NT2/D1 (cell line): ENCODE measurements around the gene KCNT1.

Experiments
- SUZ12 ChIP-seq: IDR thresholded peaks from 2 replicates; pipeline ENCODE4 v1.6.1; 2011; ENCODE audit not compliant: insufficient read length, insufficient read depth; ENCODE audit errors: extremely low read depth
- YY1 ChIP-seq: IDR thresholded peaks from 2 replicates; pipeline ENCODE4 v1.6.1; 2011; ENCODE audit not compliant: insufficient read length, insufficient read depth
- ZNF274 ChIP-seq: IDR thresholded peaks from 2 replicates; pipeline ENCODE4 v1.6.1; 2011; ENCODE audit warnings: mild to moderate bottlenecking, low read depth, low read length

- TF ChIP-seq YY1 (no peak), ZNF274 (no peak), SUZ12 (no peak)
These were observed 46.7 kb upstream of the KCNT1 start for GRCh38 chr9:135655317-135655716.
